Measurements from ENCODE around the gene RPS25.
A peak's percentile ranks its signal among the peaks of the same experiment; 100 is the strongest.
"Not testable (repeated sequence)": the region's sequence is repeated elsewhere in the genome, so short reads cannot be mapped to it uniquely, and the experiment has no call there.

RPS25 gene

DNA sequence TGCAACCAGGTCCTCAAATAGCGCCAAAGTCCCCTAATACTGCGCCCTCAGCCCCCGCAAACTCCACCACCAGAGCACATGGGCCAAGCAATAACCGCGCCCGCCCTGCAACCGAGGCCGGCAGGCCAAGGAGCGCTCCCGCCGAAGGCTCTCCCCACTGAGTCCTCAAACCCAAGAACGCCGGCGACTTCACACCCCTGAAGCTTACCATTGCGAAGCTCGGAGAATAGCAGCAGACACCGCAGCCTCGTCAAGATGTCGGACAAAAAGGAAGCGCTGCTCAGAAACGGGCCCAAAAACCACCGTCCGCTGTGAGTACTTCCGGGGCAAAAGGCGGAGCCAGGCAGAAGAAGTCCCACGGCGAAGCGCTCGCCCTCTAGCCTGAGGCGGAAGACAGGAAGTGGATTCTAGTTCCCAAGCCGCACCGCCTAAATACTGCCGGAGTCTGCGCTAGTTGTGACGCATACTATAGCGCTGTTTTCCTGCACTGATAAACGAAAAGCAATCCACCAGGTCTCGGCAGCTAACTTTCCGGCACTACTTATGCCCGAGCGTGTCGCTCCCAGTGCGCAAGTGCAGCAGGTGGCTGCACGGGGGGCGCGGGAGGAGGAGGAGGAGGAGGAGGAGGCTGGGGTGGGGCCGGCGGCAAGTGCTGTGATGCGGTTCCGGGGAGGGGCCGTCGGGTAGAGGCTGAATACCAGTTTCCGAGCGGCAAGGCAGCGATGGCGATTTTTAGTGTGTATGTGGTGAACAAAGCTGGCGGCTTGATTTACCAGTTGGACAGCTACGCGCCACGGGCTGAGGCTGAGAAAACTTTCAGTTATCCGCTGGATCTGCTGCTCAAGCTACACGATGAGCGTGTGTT lies at the start of gene RPS25, which contains the start of gene TRAPPC4:
RPS25 (minus strand) TSS at position 270 of the 865 bp plus-strand sequence; CDS start at position 211, 59 bp downstream.
TRAPPC4 (plus strand) TSS at position 693 of the 865 bp plus-strand sequence; CDS start at position 723, 30 bp downstream.
- DNase-seq (ENCODE audit: low read depth): peak; percentile 89

DNA sequence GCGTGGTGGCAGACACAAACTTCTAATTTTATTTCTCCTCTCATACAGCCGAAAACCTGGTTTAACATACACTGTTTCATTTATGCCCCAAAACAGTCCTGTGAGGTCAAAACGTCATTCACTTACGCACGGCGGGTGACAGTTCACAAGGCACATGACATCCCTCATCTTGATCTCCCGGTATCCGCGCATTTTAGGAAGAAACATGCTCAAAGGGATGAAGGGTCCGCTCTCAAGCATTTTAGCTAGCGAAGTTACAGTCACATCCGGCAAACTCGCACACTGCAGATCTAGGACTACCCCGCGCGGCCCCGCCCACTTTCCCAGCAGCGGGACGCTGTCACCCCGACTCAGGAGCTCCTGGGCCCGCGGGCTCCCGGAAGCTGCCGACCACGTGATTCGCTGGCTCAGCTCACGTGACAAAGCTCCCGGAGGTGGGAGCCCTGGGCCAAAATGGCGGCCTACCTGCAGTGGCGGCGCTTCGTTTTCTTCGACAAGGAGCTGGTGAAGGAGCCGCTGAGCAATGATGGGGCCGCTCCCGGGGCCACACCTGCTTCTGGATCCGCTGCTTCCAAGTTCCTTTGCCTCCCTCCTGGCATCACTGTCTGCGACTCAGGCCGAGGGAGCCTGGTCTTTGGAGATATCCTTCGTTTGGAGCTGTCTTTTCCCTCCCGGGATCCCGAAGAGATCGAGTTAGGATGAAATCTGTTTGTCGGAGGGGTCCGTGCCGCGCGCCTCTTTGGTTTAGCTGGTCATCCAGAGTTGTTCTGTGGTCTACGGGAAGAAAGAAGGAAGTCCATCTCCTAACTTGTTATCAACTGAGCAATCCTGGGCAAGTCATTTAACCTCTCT lies 49.5 kb upstream of the RPS25 start, which contains the start of gene VPS11:
VPS11 (plus strand) TSS at position 448 of the 852 bp plus-strand sequence; CDS start at position 454, 6 bp downstream.
- peak; percentile 97 for DNase-seq (ENCODE audit: low read depth)

DNA sequence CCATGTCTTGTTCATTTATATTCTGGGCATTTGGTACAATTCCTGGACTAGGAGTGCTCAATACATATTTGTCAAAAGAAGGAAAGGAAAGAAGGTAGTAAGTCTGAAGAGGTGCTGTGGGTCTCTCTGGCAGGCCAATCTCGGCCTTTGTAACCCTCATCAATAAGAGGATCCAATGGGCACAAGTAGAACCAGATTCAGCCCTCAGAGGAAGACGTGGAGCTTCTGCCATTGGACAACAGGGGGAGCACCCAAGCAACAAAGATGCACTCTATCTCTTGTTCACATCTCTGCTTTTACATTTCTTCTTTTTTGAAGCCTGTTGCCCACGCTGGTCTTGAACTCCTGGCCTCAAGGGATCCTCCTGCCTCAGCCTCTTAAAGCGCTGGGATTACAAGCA lies 47.2 kb upstream of the RPS25 start:
- DNase-seq (ENCODE audit: low read depth): no peak

DNA sequence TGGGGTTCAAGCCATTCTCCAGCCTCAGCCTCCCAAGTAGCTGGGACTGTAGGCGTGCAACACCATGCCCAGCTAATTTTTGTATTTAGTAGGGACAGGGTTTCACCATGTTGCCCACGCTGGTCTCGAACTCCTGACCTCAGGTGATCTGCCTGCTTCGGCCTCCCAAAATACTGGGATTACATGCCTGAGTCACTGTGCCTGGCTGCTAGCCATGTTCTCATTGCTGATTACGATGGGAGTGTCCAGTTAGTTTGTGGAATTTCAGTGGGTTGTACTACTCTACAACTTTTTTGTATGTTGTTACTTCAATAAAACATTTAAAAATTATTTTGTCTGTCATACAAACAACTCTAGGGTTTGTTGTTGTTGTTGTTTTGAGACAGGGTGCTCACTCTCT lies 44.6 kb upstream of the RPS25 start:
- DNase-seq (ENCODE audit: low read depth): no peak

DNA sequence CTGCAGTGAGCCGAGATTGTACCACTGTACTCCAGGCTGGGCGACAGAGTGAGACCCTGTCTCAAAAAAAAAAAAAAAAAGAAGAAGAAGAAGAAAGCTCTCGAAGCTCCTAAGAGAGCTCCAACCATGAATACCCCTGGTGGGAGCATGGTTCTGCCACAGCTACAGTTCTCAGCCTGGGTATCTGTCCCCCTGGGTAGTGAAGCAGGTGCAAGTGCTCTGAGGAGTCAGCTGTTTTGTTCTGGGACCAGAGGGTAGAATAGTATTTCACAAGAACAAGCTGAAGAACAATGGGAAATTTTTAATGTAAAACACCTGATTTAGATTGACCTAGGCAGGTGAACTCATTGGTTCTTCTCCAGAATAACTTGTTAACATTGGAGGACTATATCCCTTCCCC lies 43.1 kb upstream of the RPS25 start:
- DNase-seq (ENCODE audit: low read depth): no peak

DNA sequence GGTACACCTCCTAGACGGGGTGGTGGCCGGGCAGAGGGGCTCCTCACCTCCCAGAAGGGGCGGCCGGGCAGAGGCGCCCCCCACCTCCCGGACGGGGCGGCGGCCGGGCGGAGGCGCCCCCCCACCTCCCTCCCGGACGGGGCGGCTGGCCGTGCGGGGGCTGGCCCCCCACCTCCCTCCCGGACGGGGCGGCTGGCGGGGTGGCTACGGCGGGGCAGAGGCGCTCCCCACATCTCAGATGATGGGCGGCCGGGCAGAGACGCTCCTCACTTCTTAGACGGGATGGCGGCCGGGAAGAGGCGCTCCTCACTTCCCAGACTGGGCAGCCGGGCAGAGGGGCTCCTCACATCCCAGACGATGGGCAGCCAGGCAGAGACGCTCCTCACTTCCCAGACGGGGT lies 41.0 kb upstream of the RPS25 start:
- DNase-seq (ENCODE audit: low read depth): not testable (repeated sequence)

DNA sequence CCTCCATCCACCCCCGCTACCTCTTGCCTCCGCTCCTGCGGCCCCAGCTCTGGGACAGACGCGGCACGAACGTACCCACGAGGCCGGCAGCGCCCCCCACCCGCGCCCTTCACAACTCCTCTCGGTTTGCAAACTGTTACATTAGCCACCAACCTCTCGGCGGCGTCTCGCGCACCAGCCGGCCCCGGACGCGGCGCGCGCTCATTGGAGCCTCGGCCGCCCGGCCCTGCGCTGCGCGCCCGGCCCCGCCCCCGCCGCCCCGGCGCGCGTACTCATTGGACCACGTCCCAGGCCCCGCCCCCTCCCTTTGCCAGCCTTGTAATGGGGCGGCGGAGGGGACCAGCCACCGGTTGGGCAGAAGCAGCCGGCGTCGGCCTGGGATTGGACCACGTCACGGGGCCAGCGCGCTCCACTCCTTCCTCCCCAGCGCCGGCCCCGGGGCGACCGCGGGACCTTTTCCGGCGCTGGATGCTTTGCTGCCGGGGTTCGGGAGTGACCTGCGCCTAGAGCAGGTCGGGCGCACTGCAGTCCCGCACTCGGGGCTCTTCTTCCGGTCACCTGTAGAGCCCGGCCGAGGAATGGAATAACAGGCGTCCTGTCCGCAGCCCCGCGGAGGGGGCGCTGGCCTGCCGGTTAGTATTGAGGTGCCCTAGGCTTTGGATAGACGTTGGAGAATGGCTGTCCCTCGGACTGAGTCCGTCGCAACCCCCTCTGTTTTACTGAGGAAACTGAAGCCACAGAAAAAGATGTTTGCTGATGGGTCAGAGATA lies 39.0 kb upstream of the RPS25 start, which contains the start of gene HYOU1:
HYOU1 (minus strand) TSS at position 206 of the 770 bp plus-strand sequence. CDS start 1,045 bp downstream, outside the sequence.
- peak; percentile 98 for DNase-seq (ENCODE audit: low read depth)

DNA sequence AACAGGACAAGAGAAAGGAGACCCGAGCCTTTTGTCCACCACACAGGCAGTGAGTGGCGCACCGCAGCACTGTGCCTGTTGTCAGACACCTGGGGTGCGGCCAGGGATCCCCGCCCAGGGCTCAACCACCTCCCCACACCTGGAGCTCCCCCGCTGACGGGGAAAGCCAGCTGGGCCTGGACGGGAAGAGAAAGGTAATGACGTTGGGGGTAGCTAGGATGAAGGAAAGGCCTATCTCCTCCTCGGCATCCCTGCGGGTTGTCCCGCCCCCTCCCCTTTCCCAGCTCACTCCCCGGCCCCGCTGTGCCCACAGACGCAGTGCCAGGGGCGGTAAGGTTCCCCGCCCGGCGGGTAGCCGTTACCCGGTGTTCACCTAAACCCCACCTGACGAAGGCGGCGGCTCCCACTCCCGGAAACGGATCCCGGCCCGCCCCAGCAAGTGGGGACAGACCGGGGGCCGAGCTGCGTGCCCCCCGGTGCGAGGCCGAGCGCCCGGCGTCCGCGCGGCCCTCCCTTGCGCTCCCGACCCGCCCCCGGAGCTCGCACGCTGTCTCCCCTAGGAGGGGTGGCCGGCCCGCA lies 38.4 kb upstream of the RPS25 start:
- DNase-seq (ENCODE audit: low read depth): peak; percentile 35

DNA sequence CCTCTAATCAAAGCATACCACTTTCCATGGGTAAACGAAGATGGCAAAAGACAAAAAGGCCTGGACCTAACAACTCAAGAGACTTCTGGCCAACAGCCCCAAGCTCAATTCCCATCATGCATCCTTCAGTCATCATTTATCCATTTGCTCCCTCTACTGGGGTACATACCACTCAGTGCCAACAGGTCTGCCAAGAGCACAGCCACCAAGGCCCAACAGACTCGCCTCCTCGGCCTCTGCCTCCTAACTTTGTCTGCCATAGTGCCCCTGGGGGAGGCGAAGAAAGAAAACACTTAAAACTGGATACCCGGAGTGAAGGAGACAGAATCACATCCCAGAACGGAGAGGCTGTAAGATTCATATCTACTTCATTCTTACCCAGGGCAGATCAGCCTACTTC lies 37.8 kb upstream of the RPS25 start:
- no peak for DNase-seq (ENCODE audit: low read depth)

DNA sequence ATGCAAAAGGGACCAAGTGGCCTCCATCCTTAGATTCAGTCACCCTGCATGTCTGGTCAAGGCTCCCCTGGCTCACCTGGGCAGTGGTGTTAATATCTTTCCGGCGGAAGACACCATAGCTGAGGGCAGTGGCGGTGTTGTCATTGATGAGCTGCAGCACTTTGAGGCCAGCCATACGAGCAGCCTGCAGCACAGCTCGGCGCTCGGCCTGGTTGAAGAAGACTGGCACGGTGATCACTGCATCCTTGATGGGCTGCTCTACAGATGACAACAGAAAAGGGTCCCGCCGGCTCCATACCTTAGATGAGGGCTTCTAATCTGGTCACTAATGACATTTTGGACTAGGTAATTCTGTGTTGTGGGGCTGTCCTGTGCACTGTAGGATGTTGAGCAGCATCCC lies 36.3 kb upstream of the RPS25 start:
- DNase-seq (ENCODE audit: low read depth): no peak

DNA sequence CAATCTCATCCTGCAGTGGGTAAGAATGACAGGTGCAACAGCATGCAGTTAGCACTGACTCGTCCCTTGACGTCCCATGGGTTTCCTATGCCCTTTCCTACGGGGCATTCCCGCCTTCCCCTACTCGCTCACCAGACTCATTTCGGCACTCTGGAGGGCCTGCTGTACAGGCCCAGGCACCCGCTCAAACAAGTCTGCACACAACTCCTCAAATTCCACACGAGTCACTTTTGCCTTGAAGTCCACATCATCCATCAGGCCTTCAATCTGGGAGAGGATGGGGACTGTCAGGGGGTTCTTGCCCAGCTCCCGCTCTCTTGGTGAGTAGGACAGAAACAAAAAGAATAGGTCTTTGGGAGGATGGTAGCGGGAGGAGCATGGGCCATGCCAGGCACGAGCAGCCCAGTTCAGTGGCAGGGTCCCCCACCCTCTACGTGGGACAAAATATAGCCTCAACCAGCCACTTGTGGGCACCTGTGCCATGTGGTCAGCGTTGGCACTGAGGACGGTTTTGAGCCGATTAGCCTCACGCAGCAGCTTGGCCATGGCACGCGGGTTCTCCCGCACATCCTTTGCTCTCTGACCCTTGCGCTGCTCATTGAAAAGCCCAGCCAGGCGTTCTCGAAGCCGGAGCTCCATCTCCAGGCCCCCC lies 34.1 kb upstream of the RPS25 start:
- DNase-seq (ENCODE audit: low read depth): no peak

DNA sequence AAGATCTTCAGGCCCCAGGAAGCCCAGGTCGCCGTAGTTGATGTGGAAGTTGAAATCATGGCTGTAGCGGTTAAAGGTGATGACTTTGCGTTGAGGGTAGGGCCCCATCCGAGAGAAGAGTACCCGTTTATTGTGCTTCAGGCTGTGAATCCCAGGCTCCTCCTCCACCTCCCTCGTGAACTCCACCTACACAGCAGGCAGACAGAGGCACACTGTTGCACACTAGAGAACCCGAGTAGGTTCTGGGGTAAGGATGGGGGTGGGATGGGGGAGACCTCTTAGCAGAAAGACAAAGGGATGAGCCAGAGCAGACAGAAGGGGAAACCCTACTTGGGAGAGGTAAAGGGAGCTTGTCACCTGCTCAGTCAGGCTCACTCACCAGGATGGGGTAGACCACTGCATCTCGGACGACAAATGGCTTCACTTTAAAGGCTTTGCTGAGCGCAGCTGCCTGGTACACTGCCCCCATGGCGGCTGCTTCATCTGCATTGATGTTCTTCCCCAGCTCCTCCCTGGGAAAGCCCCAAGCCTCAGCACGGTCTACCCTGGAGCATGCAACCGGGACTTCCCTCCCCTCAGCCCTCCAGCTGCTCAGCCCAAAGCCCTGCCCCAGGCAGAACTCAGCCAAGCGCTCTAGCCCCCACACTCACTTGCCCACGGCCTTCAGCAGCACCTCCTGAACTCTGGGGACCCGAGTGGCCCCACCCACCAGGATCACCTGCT lies 33.5 kb upstream of the RPS25 start:
- DNase-seq (ENCODE audit: low read depth): no peak

DNA sequence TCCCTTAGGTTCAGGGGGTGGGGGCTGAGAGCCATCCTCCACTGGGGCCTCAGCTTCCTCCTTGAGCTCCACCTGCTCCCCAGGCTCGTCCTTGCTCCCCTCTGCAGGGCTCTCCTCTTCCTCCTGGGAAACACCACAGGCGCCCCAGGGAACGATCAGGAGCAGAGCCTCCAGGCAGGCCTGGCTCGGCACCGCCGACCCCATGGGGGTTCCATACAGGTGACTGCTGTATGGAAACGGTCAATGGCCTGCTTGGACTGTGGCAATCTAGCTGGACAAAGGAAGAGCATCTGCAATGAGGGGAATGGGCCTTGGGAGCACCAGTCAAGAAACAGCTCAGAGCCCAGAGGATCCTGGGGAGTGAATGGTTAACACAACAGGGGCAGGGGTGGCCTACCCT lies 30.9 kb upstream of the RPS25 start:
- DNase-seq (ENCODE audit: low read depth): no peak

DNA sequence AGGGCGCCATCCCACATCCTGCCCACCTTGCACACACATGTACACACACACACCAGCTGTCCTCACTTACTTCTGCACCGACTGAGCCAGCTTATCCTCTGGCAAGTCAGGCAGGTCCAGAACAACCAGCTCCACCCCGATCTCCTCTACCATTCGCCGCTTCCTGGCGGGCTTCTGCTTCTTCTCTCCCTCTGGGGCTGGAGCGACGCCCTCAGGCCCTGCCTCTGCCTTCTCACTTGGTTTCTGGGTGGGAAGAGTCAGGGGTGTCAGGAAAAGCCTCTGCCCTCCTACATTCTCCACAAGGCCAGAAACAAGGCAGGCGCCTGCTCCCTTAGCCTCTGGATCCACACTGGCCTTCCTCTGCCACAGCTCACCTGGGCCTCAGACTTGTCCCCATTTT lies 30.5 kb upstream of the RPS25 start:
- no peak for DNase-seq (ENCODE audit: low read depth)

DNA sequence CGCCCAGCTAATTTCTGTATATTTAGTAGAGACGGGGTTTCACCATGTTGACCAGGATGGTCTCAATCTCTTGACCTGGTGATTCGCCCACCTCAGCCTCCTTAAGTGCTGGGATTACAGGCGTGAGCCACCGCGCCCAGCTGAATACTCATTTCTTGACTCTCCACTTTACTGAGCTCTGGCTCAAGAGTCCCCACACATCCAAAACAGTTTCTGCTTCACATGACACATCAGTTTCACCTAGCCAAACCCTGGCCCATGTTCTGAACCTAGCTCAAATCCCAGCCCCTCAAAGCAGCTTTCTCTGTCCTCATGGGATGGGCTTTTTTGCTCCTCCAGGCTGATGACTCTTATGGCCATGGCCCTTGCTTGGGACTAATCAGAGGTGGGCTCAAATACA lies 29.1 kb upstream of the RPS25 start:
- DNase-seq (ENCODE audit: low read depth): no peak

DNA sequence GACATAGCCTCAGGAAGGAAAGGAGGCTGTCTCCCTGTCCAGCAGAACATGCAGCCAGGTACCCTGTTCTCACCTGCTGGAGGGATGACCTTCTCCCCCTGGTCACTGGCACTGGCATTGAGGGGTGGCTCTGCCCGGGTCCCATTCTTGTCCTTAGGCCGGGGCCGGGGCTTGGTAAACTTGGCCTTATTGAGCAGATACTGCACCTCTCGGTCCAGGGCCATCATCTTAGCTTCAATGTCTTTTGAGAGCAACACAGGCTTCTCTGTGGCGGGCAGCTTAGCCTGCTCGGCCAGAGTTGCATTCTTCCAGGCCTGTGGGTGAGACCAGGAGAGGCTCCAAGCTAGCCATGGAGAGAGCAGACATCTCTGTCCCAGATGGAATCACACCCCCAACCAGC lies 28.3 kb upstream of the RPS25 start:
- no peak for DNase-seq (ENCODE audit: low read depth)

DNA sequence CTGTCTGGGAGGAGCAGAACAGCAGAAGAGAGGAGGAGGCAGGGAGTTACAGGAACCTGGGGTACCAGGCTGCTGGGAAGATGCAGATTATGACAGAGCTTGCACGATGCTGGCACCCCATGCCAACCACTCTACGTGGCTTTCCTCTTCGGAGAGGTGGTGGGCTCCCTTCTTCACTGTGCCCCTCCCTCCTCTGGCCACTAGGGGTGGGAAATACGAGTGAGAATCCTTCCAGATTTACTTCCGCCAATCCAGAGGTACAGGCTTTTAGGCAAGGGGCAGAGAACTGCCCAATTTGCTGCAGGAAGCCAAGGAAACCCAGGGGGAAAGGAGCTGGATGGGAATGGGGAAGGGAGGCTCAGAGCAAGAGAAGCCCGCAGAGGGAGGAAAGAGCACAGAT lies 26.6 kb upstream of the RPS25 start:
- DNase-seq (ENCODE audit: low read depth): no peak

DNA sequence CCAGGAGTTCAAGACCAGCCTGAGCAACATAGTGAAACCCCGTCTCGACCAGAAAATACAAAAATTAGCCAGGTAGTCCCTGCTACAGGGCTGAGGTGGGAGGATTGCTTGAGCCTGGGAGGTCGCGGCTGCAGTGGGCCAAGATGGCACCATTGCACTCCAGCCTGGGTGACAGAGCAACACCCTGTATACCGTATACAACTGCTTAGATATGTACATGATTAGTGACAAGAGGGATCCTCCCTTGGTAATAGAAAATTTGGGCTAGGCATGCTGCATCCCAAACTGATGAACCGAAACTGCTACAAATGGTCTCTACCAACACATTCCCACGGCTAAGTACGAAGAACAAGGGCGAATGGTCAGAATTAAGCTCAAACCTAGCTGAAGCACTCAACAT lies 24.8 kb upstream of the RPS25 start:
- no peak for DNase-seq (ENCODE audit: low read depth)

DNA sequence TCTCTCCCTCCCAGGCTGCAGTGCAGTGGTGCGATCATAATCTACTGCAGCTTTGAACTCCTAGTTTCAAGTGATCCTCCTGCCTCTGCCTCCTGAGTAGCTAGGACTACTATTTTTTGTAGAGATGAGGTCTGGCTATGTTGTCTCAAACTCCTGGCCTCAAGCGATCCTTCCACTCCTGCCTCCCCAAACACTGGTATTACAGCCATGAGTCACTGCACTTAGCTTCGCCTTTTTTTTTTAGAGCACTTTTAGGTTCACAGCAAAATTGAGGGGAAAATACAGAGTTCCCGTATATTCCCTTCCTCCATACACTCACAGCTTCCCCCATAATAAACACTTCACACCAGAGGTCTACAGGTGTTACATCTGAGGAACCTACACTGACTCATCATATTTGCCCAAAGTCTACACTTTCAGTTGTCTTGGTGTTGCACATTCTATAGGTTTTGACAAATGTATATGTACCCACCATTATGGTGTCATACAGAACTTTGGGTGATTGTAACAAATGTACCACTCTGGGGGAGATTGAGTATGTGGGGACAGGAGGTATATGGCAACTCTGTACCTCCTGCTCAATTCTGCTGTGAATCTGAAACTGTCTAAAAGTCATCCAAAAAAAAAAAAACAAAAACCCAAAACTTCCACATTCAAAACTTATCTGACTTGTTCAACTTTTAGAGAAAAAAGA lies 23.8 kb upstream of the RPS25 start:
- no peak for DNase-seq (ENCODE audit: low read depth)

DNA sequence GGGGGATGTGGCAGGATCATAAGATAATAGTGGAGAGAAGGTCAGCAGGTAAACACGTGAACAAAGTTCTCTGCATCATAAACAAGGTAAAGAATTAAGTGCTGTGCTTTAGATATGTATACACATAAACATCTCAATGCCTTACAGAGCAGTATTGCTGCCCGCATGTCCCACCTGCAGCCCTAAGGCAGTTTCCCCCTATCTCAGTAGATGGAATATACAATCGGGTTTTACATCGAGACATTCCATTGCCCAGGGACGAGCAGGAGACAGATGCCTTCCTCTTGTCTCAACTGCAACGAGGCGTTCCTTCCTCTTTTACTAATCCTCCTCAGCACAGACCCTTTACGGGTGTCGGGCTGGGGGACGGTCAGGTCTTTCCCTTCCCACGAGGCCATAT lies 21.3 kb upstream of the RPS25 start:
- not testable (repeated sequence) for DNase-seq (ENCODE audit: low read depth)

Measured in activated T-helper 9 cell treated with anti-CD3 and anti-CD28 coated beads, Interleukin-2, amount 50 U/mL, for 16 hours (primary cell).